Neural crest cell (in vitro differentiated cells): Measurements from ENCODE around the gene TMPRSS13. TPM values are rescaled to one million over a fixed set of nuclear protein-coding genes. Genes with fewer than 3 reads are reported as not detected.
A peak's percentile ranks its signal among the peaks of the same experiment; 100 is the strongest.

Experiments
- DNase-seq: peaks from one replicate; pipeline ENCODE4 v3.0.0; 2021; ENCODE audit warnings: low read depth, mixed read lengths, low spot score
- H3K27ac Mint-ChIP-seq: one replicate; pipeline ENCODE4 v1.8.0; 2021; ENCODE audit warnings: mild to moderate bottlenecking, mixed read lengths; ENCODE audit not compliant: unreplicated experiment
- H3K27me3 Mint-ChIP-seq: 2 replicates; pipeline ENCODE4 v1.8.0; 2021; ENCODE audit warnings: low read depth, mild to moderate bottlenecking, mixed read lengths
- H3K36me3 Mint-ChIP-seq: 2 replicates; pipeline ENCODE4 v1.8.0; 2021; ENCODE audit warnings: low read depth, mild to moderate bottlenecking, mixed read lengths
- H3K4me1 Mint-ChIP-seq: 2 replicates; pipeline ENCODE4 v1.8.0; 2021; ENCODE audit warnings: mixed read lengths
- H3K4me3 Mint-ChIP-seq: one replicate; pipeline ENCODE4 v1.8.0; 2021; ENCODE audit warnings: mild to moderate bottlenecking, mixed read lengths
- H3K9me3 Mint-ChIP-seq: 2 replicates; pipeline ENCODE4 v1.8.0; 2021; ENCODE audit warnings: mixed read lengths
- total RNA-seq: library from RNA; stranded (reverse); gene quantifications from 2 replicates; pipeline ENCODE4 v1.2.1, GENCODE V29; 2021
- TF ChIP-seq, protein P1 (sequence below): fragments of 200-600 bp; sonication (generic); conservative IDR thresholded peaks from 2 replicates; pipeline ENCODE4 v1.5.0; 2021; ENCODE audit warnings: antibody characterized with exemption, mild to moderate bottlenecking

The TMPRSS13 gene
- total RNA-seq, 1 donor from 2014 or later = not detected

- TF ChIP-seq, protein P1, sequence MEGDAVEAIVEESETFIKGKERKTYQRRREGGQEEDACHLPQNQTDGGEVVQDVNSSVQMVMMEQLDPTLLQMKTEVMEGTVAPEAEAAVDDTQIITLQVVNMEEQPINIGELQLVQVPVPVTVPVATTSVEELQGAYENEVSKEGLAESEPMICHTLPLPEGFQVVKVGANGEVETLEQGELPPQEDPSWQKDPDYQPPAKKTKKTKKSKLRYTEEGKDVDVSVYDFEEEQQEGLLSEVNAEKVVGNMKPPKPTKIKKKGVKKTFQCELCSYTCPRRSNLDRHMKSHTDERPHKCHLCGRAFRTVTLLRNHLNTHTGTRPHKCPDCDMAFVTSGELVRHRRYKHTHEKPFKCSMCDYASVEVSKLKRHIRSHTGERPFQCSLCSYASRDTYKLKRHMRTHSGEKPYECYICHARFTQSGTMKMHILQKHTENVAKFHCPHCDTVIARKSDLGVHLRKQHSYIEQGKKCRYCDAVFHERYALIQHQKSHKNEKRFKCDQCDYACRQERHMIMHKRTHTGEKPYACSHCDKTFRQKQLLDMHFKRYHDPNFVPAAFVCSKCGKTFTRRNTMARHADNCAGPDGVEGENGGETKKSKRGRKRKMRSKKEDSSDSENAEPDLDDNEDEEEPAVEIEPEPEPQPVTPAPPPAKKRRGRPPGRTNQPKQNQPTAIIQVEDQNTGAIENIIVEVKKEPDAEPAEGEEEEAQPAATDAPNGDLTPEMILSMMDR = no peak
- H3K27ac Mint-ChIP-seq = no peak overlapping the region
- no peaks in the 10 kb centered on the region for H3K9me3 Mint-ChIP-seq
- peaks cover 28% of the 10 kb centered on the region for H3K27me3 Mint-ChIP-seq
- H3K4me1 Mint-ChIP-seq = peaks cover 7% of the 10 kb centered on the region
- DNase-seq = no peak
- H3K36me3 Mint-ChIP-seq = no peaks in the 10 kb centered on the region
- no peak overlapping the region for H3K4me3 Mint-ChIP-seq
These were observed 46.8 kb downstream of the TMPRSS13 start for GRCh38 chr11:117882311-117882905.

DNA sequence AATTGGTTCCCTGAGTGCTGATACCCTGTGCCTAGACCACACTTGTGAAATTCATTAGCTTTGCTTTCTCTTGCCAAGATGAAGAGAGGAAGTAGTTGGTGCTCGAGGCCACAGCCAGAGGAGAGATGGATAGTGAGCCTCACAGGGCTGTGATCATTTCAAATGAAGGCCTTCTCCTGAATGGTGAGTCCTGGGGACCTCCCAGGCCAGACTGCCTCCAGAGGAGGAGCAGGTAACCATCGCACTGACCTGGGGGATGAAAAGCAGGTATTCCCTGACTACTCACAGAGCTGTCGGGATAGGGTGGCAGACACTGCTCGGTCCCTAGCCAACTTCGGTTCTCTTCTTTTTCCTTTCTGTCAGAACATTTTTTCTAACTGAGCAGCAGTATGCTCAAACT lies 48.0 kb downstream of the TMPRSS13 start:
- no peak overlapping the region for H3K4me3 Mint-ChIP-seq
- H3K27me3 Mint-ChIP-seq = peaks cover 35% of the 10 kb centered on the region
- peaks cover 15% of the 10 kb centered on the region for H3K4me1 Mint-ChIP-seq
- DNase-seq = no peak
- TF ChIP-seq, protein P1 = no peak
- H3K27ac Mint-ChIP-seq = no peak overlapping the region
- no peaks in the 10 kb centered on the region for H3K9me3 Mint-ChIP-seq
- H3K36me3 Mint-ChIP-seq = no peaks in the 10 kb centered on the region

DNA sequence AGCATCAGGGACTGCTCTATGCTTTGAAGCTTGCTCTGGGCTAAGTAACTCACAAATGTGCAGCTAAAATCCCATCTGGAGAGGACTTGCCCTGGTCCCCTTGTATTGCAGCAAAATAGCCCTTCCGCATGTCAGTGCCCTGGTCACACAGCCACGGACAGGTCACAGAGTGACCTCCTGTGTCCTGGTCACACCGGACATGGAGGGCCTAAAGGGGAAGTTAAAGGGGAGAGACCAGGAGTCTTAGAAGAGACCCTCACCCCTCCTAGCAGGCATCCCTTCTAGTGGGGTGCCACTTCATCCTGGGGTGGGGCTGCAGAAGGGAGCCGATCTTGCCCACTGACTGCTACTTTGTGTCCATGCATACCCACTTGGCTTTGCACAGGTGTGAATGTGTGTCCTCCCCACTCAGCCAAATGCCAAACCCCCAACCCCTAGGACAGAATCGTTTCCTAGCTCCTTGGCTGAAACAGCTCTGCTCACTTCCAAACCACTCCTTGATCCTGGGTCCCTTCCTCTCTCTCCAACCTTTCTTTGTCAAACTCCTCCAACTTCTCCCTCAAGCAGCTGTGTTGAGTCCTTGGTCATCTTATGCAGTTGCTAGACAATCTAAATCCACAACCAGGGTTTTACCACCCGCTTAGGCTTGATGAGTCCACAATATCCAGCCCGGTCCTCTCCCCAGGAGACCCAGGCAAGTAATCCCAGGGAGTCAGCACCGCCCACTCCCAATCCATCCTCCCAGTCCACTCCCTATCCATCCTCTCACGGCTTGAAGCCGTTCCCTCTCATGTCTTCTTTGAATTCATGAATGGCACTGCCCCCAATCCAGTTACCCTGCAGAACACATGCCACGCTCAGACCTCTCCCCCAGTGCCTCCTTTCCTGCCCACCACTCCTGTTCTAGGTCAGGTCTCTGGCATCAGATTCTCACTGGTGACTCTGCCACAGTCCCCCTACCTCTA lies 49.4 kb downstream of the TMPRSS13 start:
- TF ChIP-seq, protein P1 = no peak
- Mint-ChIP-seq H3K9me3 (no peaks in the 10 kb centered on the region), H3K27me3 (peaks cover 40% of the 10 kb centered on the region), H3K4me1 (peaks cover 23% of the 10 kb centered on the region), H3K4me3 (peak overlapping the region; percentile 64), H3K27ac (no peak overlapping the region), H3K36me3 (no peaks in the 10 kb centered on the region)
- no peak for DNase-seq

DNA sequence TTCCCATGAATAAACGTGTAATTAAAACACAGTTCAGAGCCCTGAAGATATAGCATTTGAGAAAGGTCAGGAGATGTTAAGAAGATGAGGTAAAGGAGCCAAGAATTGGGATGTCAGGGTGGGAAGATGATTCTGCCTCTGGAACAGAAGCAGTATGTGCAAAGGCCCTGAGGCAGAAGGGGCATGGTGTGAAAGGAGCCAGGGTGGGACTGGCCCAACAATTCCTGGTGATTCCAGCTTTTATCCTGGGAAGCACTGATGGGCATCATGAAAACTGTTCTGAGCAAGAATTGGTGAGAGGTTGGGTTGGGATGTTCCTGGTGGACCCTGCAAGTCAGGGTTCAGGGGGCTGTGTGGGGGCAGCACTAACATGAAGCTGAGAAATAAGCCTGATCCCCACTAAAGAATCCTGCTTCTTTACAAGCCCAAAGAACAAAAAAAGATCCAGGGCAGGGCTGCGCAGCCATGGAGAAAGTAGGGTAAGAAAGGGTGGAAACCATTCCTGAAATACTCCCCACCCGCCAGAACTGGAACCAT lies 50.2 kb downstream of the TMPRSS13 start:
- H3K27ac Mint-ChIP-seq = no peak overlapping the region
- no peaks in the 10 kb centered on the region for H3K36me3 Mint-ChIP-seq
- TF ChIP-seq, protein P1 = no peak
- H3K4me1 Mint-ChIP-seq = peaks cover 29% of the 10 kb centered on the region
- DNase-seq = no peak
- H3K4me3 Mint-ChIP-seq = no peak overlapping the region
- H3K9me3 Mint-ChIP-seq = no peaks in the 10 kb centered on the region
- peaks cover 40% of the 10 kb centered on the region for H3K27me3 Mint-ChIP-seq

- no peak for DNase-seq
- Mint-ChIP-seq H3K9me3 (no peaks in the 10 kb centered on the region), H3K4me3 (peak overlapping the region; percentile 91), H3K36me3 (no peaks in the 10 kb centered on the region), H3K4me1 (peaks cover 33% of the 10 kb centered on the region), H3K27ac (no peak overlapping the region), H3K27me3 (peaks cover 40% of the 10 kb centered on the region)
- TF ChIP-seq, protein P1 = no peak
These were observed 50.8 kb downstream of the TMPRSS13 start for GRCh38 chr11:117878314-117878938.
